AG08396 (cell line): ENCODE results near the gene LRR1.
A peak's percentile ranks its signal among the peaks of the same experiment; 100 is the strongest.
"Not testable (repeated sequence)": the region's sequence is repeated elsewhere in the genome, so short reads cannot be mapped to it uniquely, and the experiment has no call there.

ENCODE experiments used
- DNase-seq: peaks from one replicate; pipeline ENCODE4 v3.0.0; 2012; ENCODE audit warnings: low spot score, mixed read lengths

LRR1 gene, protein sequence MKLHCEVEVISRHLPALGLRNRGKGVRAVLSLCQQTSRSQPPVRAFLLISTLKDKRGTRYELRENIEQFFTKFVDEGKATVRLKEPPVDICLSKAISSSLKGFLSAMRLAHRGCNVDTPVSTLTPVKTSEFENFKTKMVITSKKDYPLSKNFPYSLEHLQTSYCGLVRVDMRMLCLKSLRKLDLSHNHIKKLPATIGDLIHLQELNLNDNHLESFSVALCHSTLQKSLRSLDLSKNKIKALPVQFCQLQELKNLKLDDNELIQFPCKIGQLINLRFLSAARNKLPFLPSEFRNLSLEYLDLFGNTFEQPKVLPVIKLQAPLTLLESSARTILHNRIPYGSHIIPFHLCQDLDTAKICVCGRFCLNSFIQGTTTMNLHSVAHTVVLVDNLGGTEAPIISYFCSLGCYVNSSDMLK

DNA sequence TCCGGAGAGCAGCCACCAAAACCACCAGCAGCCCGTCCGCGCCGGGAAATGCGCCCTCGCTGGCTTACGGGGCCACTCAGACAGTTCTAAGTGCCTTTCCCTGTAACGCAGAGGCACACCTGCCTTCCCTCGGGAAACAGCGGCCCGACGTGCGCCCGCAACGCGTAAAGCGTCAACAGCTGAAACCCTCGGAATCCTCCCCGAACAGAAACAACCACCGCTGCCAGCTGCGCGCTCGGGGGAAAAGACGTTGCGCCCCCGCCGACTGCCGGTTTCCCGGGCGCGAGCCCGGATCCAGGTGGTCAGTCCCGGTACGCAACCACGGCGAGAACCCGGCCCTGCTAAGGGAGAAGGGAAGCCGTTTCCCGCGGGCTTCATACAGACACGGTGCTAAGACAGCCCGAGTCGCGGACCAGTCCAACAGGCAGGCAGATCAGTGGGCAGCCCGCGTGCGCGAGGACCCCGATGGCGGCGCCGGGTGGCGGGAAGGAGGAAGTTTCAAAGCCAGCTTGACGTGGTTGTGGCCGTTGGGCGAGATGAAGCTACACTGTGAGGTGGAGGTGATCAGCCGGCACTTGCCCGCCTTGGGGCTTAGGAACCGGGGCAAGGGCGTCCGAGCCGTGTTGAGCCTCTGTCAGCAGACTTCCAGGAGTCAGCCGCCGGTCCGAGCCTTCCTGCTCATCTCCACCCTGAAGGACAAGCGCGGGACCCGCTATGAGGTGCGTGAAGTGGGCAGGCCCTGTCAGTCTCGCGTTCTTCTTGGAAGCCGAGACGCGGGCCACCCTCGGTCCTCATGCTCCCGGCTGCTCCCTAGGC lies at the start of gene LRR1:
LRR1 (plus strand) TSS at position 456 of the 816 bp plus-strand sequence; CDS start at position 537, 81 bp downstream.
- DNase-seq = peak; percentile 82

DNA sequence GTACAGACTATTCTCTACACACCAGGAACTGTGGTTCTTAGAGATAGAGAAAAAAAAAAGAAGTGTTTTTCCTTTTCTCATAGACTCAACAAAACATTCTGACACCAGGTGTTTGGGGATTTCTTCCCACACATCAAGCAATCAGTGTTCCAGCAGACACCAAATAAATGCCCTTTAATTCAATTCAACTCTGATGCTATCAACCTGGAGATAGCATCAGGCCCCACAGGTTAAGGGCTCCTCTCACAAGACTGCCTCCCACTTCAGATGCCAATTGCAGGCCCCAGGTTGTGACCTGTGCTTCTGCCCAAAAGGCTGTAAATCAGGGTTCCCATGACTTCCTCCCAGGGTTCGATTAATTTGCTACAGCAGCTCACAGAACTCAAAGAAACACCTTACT lies 49.3 kb upstream of the LRR1 start:
- DNase-seq = no peak

DNA sequence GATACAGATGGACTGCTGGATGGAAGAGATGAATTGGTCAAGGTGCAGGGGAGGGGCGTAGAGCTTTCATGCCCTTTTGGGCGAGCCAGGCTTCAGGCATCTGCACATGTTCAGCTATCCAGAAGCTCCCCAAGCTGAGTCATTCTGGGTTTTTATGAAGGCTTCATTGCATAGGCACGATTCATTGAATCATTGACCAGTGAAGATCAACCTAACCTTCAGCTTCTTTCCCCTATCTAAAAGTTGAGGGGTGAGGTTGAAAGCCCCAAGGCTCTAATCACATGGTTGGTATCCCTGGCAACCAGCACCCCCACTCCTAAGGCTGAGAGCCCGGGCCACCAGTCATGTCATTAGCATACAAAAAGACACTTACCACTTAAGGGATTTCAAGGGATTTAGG lies 48.9 kb upstream of the LRR1 start:
- peak; percentile 20 for DNase-seq

DNA sequence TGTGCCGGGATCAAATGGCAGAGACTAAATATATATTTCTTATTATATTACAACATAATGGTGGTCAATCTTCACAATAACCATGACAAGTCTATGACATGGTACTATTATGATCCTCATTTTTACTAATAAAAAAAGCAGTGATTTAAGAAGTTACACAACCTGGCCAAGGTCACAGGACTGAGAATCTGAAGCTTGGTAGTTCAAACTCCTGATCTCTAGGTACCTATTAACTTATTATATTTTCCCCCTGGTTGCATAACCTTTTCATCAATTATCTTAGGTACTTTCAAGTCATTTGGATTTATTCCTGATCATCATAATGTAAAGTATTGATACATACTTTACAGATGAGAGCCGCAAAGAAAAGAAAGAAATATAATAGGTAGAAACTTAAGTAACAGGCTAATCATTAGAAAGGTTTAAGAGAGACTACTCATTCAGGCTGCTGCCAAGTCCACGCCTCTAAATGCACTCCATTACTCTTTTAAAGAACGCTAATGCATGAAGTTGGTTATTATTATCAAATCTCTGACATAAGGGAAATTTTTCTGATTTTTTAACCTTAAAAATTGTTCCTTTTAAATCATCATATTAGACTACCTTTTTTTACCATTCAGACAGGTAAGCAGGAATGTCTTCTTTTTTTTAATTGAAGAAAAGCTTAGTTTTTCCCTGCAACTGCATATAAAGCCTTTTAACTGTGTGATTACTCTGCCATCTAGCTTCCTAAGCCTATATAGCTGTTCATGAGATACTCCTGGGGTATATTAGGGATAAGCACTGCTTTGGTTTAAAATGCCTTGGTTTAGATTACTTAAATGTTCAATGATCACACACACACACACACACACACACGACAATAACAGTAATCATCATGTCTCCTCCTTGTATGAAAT lies 48.2 kb upstream of the LRR1 start:
- DNase-seq = no peak

DNA sequence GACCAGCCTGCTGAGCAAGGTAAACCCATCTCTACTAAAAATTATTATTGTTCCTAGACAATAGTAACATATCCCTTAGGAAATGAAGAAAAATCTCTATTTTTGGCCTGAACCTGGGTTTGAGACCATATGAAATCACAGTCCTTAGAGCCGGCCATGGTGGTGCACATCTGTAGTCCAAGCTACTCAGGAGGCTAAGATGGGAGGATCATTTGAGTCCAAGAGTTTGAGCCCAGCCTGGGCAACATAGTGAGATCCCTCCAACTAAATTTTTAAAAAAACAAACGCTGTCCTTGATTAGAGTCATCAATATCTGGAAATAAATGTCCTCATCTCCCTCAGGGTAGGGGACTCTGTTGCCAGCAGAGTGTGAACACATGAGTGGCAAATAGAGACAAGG lies 47.2 kb upstream of the LRR1 start:
- no peak for DNase-seq

DNA sequence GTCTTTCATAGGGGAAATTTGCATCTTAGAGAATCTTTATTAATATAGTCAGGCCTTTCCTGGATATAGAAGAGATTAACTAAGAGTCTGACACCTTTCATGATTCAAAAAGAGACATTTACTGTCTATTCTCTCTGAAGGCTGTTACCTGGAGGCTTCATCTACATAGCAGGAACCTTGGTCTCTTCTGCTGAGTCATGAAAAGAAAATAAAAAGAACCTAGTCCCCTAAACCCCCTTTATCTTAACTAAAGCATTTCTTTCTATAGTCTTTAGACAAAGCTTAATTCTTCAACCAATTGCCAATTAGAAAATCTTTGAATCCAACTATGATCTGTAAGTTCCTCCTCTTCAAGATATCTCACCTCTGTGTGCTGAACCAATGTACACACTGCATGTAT lies 45.6 kb upstream of the LRR1 start:
- DNase-seq = no peak

DNA sequence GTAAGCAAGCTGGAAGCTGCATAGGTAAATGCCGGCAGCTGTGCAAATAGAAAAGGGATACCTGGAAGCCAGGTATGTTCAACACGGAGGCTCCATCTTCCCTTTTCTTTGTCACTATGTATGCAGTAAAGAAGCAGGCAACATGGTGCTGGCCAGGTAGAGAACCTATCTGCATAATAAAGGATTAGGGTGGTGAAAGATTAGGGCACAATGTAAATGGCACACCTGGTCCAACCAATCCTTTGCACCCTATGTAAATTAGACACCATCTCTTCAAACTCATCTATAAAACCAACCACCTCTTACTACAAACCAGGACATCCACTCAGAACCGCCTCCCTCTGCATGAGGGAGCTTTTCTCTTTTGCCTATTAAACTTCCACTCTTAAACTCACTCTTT lies 44.8 kb upstream of the LRR1 start:
- no peak for DNase-seq

DNA sequence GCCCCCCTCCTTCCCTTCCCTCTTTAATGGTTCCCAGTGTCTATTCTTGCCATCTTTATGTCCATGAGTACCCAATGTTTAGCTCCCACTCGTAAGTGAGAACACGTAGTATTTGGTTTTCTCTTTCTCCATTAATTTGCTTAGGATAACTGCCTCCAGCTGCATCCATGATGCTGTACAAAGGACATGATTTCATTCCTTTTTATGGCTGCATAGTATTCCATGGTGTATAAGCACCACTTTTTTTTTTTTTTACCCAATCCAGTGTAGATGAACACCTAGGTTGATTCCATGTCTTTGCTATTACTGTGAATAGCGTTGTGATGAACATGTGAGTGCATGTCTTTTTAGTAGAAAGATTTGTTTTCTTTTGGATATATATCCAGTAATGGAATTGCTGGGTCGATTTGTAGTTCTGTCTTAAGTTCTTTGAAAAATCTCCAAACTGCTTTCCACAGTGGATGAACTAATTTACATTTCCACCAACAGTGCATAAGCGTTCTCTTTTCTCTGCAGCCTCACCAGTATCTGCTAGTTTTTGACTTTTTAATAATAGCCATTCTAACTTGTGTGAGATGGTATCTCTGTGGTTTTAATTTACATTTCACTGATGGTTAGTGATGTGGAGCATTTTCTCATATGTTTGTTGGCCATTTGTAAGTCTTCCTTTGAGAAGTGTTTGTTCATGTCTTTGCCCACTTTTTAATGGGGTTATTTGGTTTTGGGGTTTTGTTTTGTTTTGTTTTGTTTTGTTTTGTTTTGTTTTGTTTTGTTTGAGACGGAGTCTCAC lies 38.6 kb upstream of the LRR1 start:
- no peak for DNase-seq

DNA sequence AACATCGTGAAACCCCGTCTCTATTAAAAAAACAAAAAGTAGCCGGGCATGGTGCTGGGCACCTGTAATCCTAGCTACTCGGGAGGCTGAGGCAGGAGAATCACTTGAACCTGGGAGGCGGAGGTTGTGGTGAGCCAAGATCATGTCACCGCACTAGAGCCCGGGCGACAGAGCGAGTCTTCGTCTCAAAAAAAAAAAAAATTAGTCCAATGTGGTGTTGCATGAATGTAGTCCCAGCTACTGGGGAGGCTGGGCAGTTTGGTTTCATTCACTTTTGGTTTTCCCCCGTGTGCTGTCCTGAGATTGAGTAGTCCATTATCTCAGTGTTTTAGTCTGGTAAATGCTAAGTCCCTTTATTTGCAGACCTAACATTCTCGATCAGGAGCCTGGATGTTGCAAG lies 32.0 kb upstream of the LRR1 start:
- DNase-seq = no peak

DNA sequence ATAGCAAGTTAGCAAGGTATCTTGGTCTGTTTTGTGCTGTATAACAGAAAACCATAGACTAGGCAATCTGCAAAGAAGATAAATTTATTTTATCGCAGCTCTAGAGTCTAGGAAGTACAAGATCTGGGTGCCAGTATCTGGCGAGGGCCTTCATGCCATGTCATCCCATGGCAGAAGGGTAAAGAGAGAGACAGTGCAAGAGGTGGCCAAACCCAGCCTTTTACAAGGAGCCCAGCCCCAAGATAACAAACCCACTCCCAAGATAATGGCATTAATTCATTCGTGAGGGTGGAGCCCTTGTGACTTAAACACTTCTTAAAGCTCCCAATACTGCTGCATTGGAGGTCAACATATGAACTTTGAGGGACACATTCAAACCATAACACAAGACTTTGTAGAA lies 29.5 kb upstream of the LRR1 start:
- DNase-seq = no peak

DNA sequence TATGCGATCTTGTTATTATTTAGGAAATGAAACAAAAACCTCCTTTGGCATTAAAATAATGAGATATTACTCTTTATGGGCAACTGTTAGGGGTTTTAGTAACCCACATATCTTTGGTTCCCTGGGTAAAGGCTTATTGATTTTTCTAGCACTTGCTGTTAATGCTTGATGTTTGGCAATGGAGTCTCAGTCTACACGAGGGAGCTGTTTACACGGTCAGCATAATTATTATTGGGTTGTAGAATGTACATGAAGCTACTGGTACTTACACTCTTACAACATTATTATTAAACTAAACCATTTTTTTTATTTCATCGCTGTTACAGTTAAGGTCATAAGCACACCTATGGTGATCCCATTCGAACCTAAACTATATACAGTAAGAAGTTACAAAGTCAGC lies 24.7 kb upstream of the LRR1 start:
- DNase-seq = no peak

DNA sequence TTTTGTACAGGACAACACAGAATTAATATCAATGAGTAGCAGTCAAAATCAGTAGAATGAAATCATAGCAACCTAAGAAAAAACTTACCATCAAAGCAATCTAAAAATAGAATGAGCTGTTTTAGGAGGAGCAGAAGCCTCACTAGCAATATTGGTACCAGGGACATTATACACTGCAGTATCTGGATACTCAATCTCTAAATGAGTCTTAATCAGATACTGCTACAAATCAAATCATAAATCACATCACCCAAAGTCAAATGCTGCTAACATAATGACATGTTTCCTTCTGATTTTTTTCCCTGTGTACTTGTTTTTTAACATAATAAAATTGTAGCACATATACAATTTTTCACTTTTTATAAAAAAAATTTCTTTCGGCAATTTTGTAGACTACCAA lies 20.6 kb upstream of the LRR1 start:
- no peak for DNase-seq

DNA sequence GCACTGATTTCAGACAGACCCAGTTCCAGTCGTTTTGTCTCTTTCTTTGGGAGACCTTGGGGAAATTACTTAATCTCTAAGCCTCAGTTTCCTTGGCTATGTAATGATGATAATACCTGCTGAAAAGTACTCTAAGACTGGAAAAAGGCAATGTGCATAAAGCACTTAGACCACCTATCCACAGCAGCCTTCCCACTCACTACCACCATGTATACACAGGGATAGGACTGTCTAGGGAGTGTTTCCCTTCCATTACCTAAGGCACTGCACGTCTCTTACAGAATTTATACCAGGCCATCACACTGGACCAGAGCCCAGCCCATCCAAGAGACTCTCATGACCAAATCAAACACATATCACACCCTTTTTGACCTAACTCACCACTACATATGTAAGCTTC lies 18.9 kb upstream of the LRR1 start:
- no peak for DNase-seq

DNA sequence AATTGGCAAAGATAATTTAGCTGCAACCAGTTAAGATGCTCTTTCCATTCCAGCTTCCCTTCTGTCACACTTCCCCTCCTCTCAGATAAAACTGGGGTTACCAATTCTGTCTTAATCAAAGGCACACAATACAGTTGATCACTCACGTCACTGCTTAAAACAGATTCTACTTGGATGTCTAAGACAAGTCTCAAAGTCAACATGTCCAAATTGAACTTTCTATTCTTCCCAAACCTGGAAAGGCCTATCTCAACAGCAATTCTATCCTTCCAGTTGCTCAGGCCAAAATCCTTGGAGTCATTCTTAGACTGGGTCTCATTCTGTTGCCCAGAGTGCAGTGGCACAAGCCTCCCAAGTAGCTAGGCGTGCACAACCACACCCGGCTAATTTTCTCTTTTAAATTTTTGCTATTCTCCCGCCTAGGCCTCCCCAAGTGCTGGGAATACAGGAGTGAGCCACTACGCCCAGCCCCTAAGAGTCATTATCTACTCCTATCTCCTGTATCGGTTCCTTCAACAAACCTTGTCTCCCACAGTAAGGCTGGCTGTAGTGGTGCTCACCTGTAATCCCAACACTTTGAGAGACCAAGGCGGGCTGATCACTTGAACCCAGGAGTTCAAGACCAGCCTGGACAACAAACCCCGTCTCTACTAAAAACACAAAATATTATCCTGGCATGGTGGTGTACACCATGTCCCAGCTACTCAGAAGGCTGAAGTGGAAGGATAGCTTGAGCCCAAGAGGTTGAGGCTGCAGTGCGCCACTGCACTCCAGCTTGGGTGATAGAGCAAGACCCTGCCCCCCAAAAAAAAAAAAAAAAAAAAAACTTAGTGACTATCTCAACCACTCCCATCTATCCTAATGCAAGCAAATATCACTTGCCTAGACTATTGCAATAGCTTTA lies 17.3 kb upstream of the LRR1 start:
- no peak for DNase-seq

DNA sequence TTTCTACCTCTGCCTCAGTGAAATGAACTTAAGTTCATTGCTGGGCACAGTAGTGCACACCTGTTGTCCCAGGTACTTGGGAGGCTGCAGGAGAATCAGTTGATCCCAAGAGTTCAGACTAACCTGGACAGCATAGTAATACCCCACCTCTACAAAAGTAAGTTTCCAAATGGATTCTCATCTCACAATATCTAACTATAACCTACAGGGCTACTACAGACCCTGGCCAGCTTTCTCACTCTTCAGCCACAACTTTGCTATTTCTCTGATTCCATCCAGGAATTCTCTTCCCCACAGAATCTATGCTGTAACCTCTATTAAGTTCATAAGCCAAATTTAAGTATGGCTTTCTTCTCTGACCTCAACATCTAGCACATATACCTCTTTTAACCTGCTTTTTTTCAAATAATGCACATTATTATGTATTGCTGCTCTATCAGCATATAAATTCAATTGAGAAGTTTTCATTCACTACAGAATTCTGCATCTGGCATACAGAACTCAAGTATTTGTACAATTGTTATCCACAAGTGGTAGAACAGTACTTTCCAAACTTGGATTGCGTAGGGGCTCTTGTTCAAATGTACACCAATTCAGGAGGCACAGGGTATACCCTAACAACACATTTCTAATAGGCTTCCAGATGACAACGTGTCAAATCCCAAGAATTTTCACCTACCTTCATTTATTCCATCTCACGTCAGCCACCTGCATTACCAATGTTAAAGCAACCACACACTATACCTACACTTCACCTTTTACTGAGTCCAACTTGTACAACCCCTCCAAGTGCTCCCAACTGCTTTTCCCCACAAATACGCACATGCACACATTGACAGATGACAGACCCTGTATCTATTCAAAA lies 16.4 kb upstream of the LRR1 start:
- no peak for DNase-seq

DNA sequence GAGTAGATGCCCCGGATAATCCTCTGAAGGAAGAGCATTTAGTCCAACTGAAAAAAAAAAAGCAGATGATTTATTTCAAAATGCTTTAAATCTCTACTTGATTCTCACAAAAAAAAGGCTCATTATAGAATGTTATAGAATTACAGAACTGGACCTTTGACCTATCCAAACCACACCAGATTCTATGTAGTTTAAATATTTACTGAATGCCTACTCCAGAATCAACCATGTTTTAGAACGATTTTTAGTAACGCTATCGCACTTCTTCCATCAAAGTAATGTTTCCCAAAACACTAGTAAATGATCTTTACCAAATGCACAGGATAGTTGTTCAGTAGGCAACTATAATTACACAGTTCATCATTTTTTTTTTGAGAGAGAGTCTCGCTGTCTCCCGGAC lies 15.1 kb upstream of the LRR1 start:
- DNase-seq = no peak

DNA sequence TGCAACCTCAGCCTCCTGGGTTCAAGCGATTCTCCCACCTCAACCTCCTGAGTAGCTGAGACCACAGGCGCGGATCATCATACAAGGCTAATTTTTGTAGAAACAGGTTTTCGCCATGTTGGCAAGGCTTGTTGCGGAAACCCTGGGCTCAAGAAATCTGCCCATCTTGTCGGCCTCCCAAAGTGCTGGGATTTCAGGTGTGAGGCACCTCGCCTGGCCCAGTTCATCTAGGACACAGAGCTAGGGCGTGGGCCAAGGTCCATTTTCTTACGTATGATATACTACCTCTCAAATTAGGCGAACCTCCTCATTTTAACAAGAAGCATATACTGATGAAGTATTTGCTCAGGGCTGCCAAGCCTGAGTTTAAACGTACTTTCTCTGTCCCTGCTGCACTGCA lies 14.7 kb upstream of the LRR1 start:
- no peak for DNase-seq

DNA sequence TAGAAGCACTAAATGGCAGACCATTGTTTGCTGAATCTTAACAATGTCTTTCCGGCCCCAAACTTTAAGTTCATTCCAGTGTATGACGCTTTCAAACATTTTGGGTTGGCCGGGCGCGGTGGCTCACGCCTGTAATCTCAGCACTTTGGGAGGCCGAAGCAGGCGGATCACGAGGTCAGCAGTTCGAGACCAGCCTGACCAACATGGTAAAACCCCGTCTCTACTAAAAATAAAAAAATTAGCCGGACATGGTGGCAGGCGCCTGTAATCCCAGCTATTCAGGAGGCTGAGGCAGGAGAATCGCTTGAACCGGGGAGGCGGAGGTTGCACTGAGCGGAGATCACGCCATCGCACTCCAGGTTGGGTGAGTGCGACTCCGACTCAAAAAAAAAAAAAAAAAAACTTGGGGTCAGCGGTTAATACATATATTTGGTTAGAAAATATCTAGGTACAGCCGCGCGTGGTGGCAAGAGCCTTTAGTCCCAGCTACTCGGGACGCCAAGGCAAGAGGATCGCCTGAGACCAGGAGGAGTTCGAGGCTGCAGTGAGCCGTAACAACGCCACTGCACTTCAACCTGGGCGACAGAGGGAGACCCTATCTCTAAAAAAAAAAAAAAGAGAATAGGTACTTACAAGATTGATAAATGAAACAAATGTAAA lies 13.6 kb upstream of the LRR1 start:
- not testable (repeated sequence) for DNase-seq
